IMR-90 (cell line): ENCODE data around the gene HDAC9.

Experiments
- BHLHE40 ChIP-seq: fragments of 150-350 bp; IDR thresholded peaks from 2 replicates; pipeline ENCODE4 v1.6.1; 2016; ENCODE audit warnings: mild to moderate bottlenecking, low read depth, low read length
- CHD1 ChIP-seq: IDR thresholded peaks from 2 replicates; pipeline ENCODE4 v1.6.1; 2012; ENCODE audit warnings: low read depth, low read length, improper control_type of control experiment
- MAFK ChIP-seq: IDR thresholded peaks from 2 replicates; pipeline ENCODE4 v1.6.1; 2012; ENCODE audit warnings: low read depth, low read length, improper control_type of control experiment
- MAZ ChIP-seq: IDR thresholded peaks from 2 replicates; pipeline ENCODE4 v1.6.1; 2012; ENCODE audit warnings: low read depth, mild to moderate bottlenecking, low read length, improper control_type of control experiment, moderate library complexity, borderline replicate concordance
- MXI1 ChIP-seq: IDR thresholded peaks from 2 replicates; pipeline ENCODE4 v1.6.1; 2012; ENCODE audit warnings: low read depth, mild to moderate bottlenecking, low read length, moderate library complexity, borderline replicate concordance
- POLR2A ChIP-seq: IDR thresholded peaks from 2 replicates; pipeline ENCODE4 v1.6.1; 2012; ENCODE audit warnings: mild to moderate bottlenecking, low read depth, low read length
- RAD21 ChIP-seq: IDR thresholded peaks from 2 replicates; pipeline ENCODE4 v1.6.1; 2012; ENCODE audit warnings: low read length, improper control_type of control experiment
- RFX5 ChIP-seq: IDR thresholded peaks from 2 replicates; pipeline ENCODE4 v1.8.0; 2012; ENCODE audit warnings: low read depth, mild to moderate bottlenecking, low read length, moderate library complexity
- SMC3 ChIP-seq: fragments of 150-350 bp; IDR thresholded peaks from 2 replicates; pipeline ENCODE4 v1.6.1; 2016; ENCODE audit warnings: low read depth, mild to moderate bottlenecking, antibody characterized with exemption, low read length, moderate library complexity
- TF ChIP-seq, protein P1 (sequence below): conservative IDR thresholded peaks from 2 replicates; pipeline ENCODE4 v1.5.1; 2012; ENCODE audit warnings: mild to moderate bottlenecking, low read depth, low read length, improper control_type of control experiment
- TF ChIP-seq, protein P2 (sequence below): fragments of 150-350 bp; IDR thresholded peaks from 2 replicates; pipeline ENCODE4 v1.6.1; 2016; ENCODE audit warnings: low read depth, mild to moderate bottlenecking, low read length, moderate library complexity, borderline replicate concordance

DNA sequence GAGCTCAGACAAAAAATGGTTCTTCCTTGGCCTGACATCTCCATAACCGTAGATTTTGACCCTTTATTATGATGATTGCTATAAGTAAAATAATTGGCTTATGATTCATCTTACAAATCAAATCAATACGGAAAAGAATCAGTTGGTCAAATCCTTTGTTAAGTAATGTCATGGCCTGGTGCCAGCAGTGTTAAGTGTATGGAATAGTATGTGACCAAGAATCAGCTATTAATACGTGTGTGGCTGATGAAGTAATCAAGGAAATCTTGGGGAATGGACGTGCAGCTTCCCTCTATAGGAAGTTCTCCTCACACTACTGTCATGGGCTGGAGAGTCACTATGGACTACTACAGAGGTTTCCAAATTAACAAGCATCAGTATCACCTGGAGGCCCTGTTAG, 391.3 kb downstream of the HDAC9 start:
- TF ChIP-seq POLR2A = no peak
- no peak for TF ChIP-seq RAD21
- TF ChIP-seq, protein P1, sequence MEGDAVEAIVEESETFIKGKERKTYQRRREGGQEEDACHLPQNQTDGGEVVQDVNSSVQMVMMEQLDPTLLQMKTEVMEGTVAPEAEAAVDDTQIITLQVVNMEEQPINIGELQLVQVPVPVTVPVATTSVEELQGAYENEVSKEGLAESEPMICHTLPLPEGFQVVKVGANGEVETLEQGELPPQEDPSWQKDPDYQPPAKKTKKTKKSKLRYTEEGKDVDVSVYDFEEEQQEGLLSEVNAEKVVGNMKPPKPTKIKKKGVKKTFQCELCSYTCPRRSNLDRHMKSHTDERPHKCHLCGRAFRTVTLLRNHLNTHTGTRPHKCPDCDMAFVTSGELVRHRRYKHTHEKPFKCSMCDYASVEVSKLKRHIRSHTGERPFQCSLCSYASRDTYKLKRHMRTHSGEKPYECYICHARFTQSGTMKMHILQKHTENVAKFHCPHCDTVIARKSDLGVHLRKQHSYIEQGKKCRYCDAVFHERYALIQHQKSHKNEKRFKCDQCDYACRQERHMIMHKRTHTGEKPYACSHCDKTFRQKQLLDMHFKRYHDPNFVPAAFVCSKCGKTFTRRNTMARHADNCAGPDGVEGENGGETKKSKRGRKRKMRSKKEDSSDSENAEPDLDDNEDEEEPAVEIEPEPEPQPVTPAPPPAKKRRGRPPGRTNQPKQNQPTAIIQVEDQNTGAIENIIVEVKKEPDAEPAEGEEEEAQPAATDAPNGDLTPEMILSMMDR = no peak
- TF ChIP-seq SMC3 = no peak
- TF ChIP-seq MAFK = no peak
- TF ChIP-seq, protein P2, sequence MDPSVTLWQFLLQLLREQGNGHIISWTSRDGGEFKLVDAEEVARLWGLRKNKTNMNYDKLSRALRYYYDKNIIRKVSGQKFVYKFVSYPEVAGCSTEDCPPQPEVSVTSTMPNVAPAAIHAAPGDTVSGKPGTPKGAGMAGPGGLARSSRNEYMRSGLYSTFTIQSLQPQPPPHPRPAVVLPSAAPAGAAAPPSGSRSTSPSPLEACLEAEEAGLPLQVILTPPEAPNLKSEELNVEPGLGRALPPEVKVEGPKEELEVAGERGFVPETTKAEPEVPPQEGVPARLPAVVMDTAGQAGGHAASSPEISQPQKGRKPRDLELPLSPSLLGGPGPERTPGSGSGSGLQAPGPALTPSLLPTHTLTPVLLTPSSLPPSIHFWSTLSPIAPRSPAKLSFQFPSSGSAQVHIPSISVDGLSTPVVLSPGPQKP = no peak
- no peak for TF ChIP-seq CHD1
- TF ChIP-seq RFX5 = no peak
- TF ChIP-seq MAZ = no peak
- TF ChIP-seq BHLHE40 = no peak
- TF ChIP-seq MXI1 = no peak
